Measurements from ENCODE around the gene SYT14.

Gene SYT14

GRCh38 chr1:210214573-210215409, 276.8 kb downstream of the SYT14 start:
- no peak for DNase-seq (ENCODE audit: low read depth)
- no peak for TF ChIP-seq CTCF (IDR thresholded peaks at IDR 0.05; ENCODE audit: control insufficient read depth, extremely low read depth, insufficient read depth)
- no peak overlapping the region for H3K4me3 ChIP-seq (ENCODE audit: low read depth, low read length)

- H3K4me3 ChIP-seq (ENCODE audit: low read depth, low read length): no peak overlapping the region
- DNase-seq (ENCODE audit: low read depth): no peak
- no peak for TF ChIP-seq CTCF (IDR thresholded peaks at IDR 0.05; ENCODE audit: control insufficient read depth, extremely low read depth, insufficient read depth)
These were observed 279.5 kb downstream of the SYT14 start for GRCh38 chr1:210217482-210217881.

GRCh38 chr1:210218047-210218446, 280.0 kb downstream of the SYT14 start:
- DNase-seq (ENCODE audit: low read depth): no peak
- no peak overlapping the region for H3K4me3 ChIP-seq (ENCODE audit: low read depth, low read length)
- no peak for TF ChIP-seq CTCF (IDR thresholded peaks at IDR 0.05; ENCODE audit: control insufficient read depth, extremely low read depth, insufficient read depth)
